IMR-90 (cell line): ENCODE data around the gene DPP10.

Source experiments
- BHLHE40 ChIP-seq: fragments of 150-350 bp; IDR thresholded peaks from 2 replicates; pipeline ENCODE4 v1.6.1; 2016; ENCODE audit warnings: mild to moderate bottlenecking, low read depth, low read length
- CTCF ChIP-seq: conservative IDR thresholded peaks from 2 replicates; pipeline ENCODE4 v1.5.1; 2012; ENCODE audit warnings: mild to moderate bottlenecking, low read depth, low read length, improper control_type of control experiment
- FOS ChIP-seq: fragments of 150-350 bp; IDR thresholded peaks from 2 replicates; pipeline ENCODE4 v1.6.1; 2016; ENCODE audit warnings: low read depth, low read length
- MXI1 ChIP-seq: IDR thresholded peaks from 2 replicates; pipeline ENCODE4 v1.6.1; 2012; ENCODE audit warnings: low read depth, mild to moderate bottlenecking, low read length, moderate library complexity, borderline replicate concordance
- POLR2A ChIP-seq: IDR thresholded peaks from 2 replicates; pipeline ENCODE4 v1.6.1; 2012; ENCODE audit warnings: mild to moderate bottlenecking, low read depth, low read length
- USF2 ChIP-seq: fragments of 150-350 bp; IDR thresholded peaks from 2 replicates; pipeline ENCODE4 v1.6.1; 2017; ENCODE audit warnings: mild to moderate bottlenecking, antibody characterized with exemption, low read length, low read depth

- TF ChIP-seq CTCF (no peak), POLR2A (no peak), FOS (no peak), MXI1 (no peak), USF2 (no peak), BHLHE40 (no peak)
Observed at GRCh38 chr2:115838539-115838938, 1396.1 kb downstream of the DPP10 start.
